ENCODE measurements around the gene SAMD4A.

SAMD4A gene

GRCh38 chr14:54766276-54767138 lies 199.6 kb downstream of the SAMD4A start:
- POLR2A ChIA-PET = interaction anchor here (1.0 kb wide), 1 partner anchor 52 kb away, joined by 3 read pairs; no protein-coding TSS in a partner anchor

GRCh38 chr14:54767139-54767431 lies 200.2 kb downstream of the SAMD4A start:
- no peak for TF ChIP-seq BHLHE40 (IDR thresholded peaks at IDR 0.05; ENCODE audit: borderline replicate concordance)
- TF ChIP-seq SUZ12 (IDR thresholded peaks at IDR 0.05) = no peak
- TF ChIP-seq TARDBP (IDR thresholded peaks at IDR 0.05) = no peak
- TF ChIP-seq ZNF384 (IDR thresholded peaks at IDR 0.05) = no peak
- TF ChIP-seq L3MBTL2 (conservative IDR thresholded peaks at IDR 0.05) = no peak
- TF ChIP-seq FOXM1 (IDR thresholded peaks at IDR 0.05; ENCODE audit: borderline replicate concordance) = no peak
- no peak for TF ChIP-seq SP1 (IDR thresholded peaks at IDR 0.05)
- no peak for TF ChIP-seq ELF4 (IDR thresholded peaks at IDR 0.05)
- no peak for TF ChIP-seq FOXA1 (IDR thresholded peaks at IDR 0.05)
- no peak for TF ChIP-seq ARNT (IDR thresholded peaks at IDR 0.05)
- TF ChIP-seq CTBP1 (IDR thresholded peaks at IDR 0.05; ENCODE audit: borderline replicate concordance) = no peak
- POLR2A ChIA-PET = interaction anchor here (1.0 kb wide), 1 partner anchor 53 kb away, joined by 3 read pairs; no protein-coding TSS in a partner anchor
- CTCF ChIA-PET = no interaction called here

More at GRCh38 chr14:54766276-54767138, 199.6 kb downstream of the SAMD4A start:
- no peak for DNase-seq (ENCODE audit: extremely low spot score)
- CTCF ChIA-PET = no interaction called here
- TF ChIP-seq ELF4 (IDR thresholded peaks at IDR 0.05) = no peak
- TF ChIP-seq ZNF384 (IDR thresholded peaks at IDR 0.05) = no peak
- no peak for TF ChIP-seq PKNOX1 (IDR thresholded peaks at IDR 0.05)
- TF ChIP-seq CTBP1 (IDR thresholded peaks at IDR 0.05; ENCODE audit: borderline replicate concordance) = no peak
- no peak for TF ChIP-seq TARDBP (IDR thresholded peaks at IDR 0.05)
- no peak for TF ChIP-seq NFRKB (IDR thresholded peaks at IDR 0.05)
- no peak for TF ChIP-seq FOXK2 (IDR thresholded peaks at IDR 0.05)

GRCh38 chr14:54767450-54767849 lies 200.5 kb downstream of the SAMD4A start:
- no peak for TF ChIP-seq CTBP1 (IDR thresholded peaks at IDR 0.05; ENCODE audit: borderline replicate concordance)
- no peak for TF ChIP-seq HDGF (IDR thresholded peaks at IDR 0.05; ENCODE audit: borderline replicate concordance)
- TF ChIP-seq L3MBTL2 (conservative IDR thresholded peaks at IDR 0.05) = no peak
- POLR2A ChIA-PET = no interaction called here
- DNase-seq (ENCODE audit: extremely low spot score) = no peak
- CTCF ChIA-PET = no interaction called here

More at GRCh38 chr14:54767139-54767431, 200.2 kb downstream of the SAMD4A start:
- DNase-seq (ENCODE audit: extremely low spot score) = no peak

GRCh38 chr14:54768501-54769129 lies 201.7 kb downstream of the SAMD4A start:
- no peak for DNase-seq (ENCODE audit: extremely low spot score)
- POLR2A ChIA-PET = no interaction called here
- CTCF ChIA-PET = no interaction called here
- TF ChIP-seq SUZ12 (IDR thresholded peaks at IDR 0.05) = no peak
- no peak for TF ChIP-seq FOXK2 (IDR thresholded peaks at IDR 0.05)
- no peak for TF ChIP-seq CTBP1 (IDR thresholded peaks at IDR 0.05; ENCODE audit: borderline replicate concordance)
- TF ChIP-seq L3MBTL2 (conservative IDR thresholded peaks at IDR 0.05) = no peak
- no peak for TF ChIP-seq HDGF (IDR thresholded peaks at IDR 0.05; ENCODE audit: borderline replicate concordance)
- TF ChIP-seq ELF4 (IDR thresholded peaks at IDR 0.05) = no peak
- TF ChIP-seq ARNT (IDR thresholded peaks at IDR 0.05) = no peak
- no peak for TF ChIP-seq BHLHE40 (IDR thresholded peaks at IDR 0.05; ENCODE audit: borderline replicate concordance)
- no peak for TF ChIP-seq LEF1 (IDR thresholded peaks at IDR 0.05; ENCODE audit: borderline replicate concordance)
- TF ChIP-seq PKNOX1 (IDR thresholded peaks at IDR 0.05) = no peak
- TF ChIP-seq FOXA1 (IDR thresholded peaks at IDR 0.05) = no peak
- no peak for TF ChIP-seq FOXM1 (IDR thresholded peaks at IDR 0.05; ENCODE audit: borderline replicate concordance)
- TF ChIP-seq SP1 (IDR thresholded peaks at IDR 0.05) = no peak
- TF ChIP-seq TARDBP (IDR thresholded peaks at IDR 0.05) = no peak
- no peak for TF ChIP-seq ZNF384 (IDR thresholded peaks at IDR 0.05)
- no peak for TF ChIP-seq NFRKB (IDR thresholded peaks at IDR 0.05)

- ChIA-PET POLR2A (no interaction called here), CTCF (interaction anchor here (0.6 to 0.8 kb wide), 2 partner anchors 206 to 868 kb away, joined by 3 read pairs; no protein-coding TSS in a partner anchor)
- DNase-seq (ENCODE audit: extremely low spot score) = no peak
- TF ChIP-seq NFRKB (IDR thresholded peaks at IDR 0.05) = no peak
- no peak for TF ChIP-seq ARNT (IDR thresholded peaks at IDR 0.05)
- no peak for TF ChIP-seq BHLHE40 (IDR thresholded peaks at IDR 0.05; ENCODE audit: borderline replicate concordance)
Observed at GRCh38 chr14:54769951-54770863, 203.3 kb downstream of the SAMD4A start.

GRCh38 chr14:54771411-54772027 lies 204.6 kb downstream of the SAMD4A start:
- TF ChIP-seq CTBP1 (IDR thresholded peaks at IDR 0.05; ENCODE audit: borderline replicate concordance) = no peak
- no peak for TF ChIP-seq NFRKB (IDR thresholded peaks at IDR 0.05)
- no peak for TF ChIP-seq HDGF (IDR thresholded peaks at IDR 0.05; ENCODE audit: borderline replicate concordance)
- TF ChIP-seq SP1 (IDR thresholded peaks at IDR 0.05) = no peak
- TF ChIP-seq PKNOX1 (IDR thresholded peaks at IDR 0.05) = no peak
- TF ChIP-seq FOXA1 (IDR thresholded peaks at IDR 0.05) = no peak
- no peak for TF ChIP-seq ELF4 (IDR thresholded peaks at IDR 0.05)
- no peak for TF ChIP-seq L3MBTL2 (conservative IDR thresholded peaks at IDR 0.05)
- TF ChIP-seq FOXM1 (IDR thresholded peaks at IDR 0.05; ENCODE audit: borderline replicate concordance) = no peak
- TF ChIP-seq LEF1 (IDR thresholded peaks at IDR 0.05; ENCODE audit: borderline replicate concordance) = no peak
- no peak for TF ChIP-seq TARDBP (IDR thresholded peaks at IDR 0.05)
- TF ChIP-seq ARNT (IDR thresholded peaks at IDR 0.05) = no peak
- no peak for DNase-seq (ENCODE audit: extremely low spot score)
- CTCF ChIA-PET = no interaction called here
- POLR2A ChIA-PET = no interaction called here

Data from HEK293T (cell line).